Cardiac fibroblast (primary cell): ENCODE results near the gene SEPTIN7.
A peak's percentile ranks its signal among the peaks of the same experiment; 100 is the strongest.

Experiments
- DNase-seq, 2 donors: peaks; one replicate each; pipeline versions ENCODE4 v3.0.0 to v3.0.0-alpha.2; 2010; ENCODE audit warnings: low read depth in 2 of 2
- H3K4me3 ChIP-seq, 2 donors: replicated peaks in 1 of 2; 1 replicate in 1 of 2; 2 replicates in 1 of 2; pipeline ENCODE4 v1.5.1; 2011; ENCODE audit warnings: low read depth in 2 of 2, low read length in 2 of 2, mild to moderate bottlenecking in 2 of 2, moderate library complexity in 1 of 2
- CTCF ChIP-seq: IDR thresholded peaks from one replicate; pipeline ENCODE4 v1.5.1; 2011; ENCODE audit warnings: low read depth, mild to moderate bottlenecking, low read length, inconsistent platforms

The SEPTIN7 gene

GRCh38 chr7:35773994-35774393 is 26.9 kb upstream of the SEPTIN7 start:
- no peak for DNase-seq
- no peak overlapping the region for H3K4me3 ChIP-seq
- no peak for TF ChIP-seq CTCF

- H3K4me3 ChIP-seq: no peak overlapping the region
- DNase-seq: no peak
- TF ChIP-seq CTCF: no peak
Measured at GRCh38 chr7:35776686-35777085, 24.2 kb upstream of the SEPTIN7 start.

GRCh38 chr7:35777121-35777520 is 23.7 kb upstream of the SEPTIN7 start:
- H3K4me3 ChIP-seq: no peak overlapping the region
- no peak for DNase-seq
- TF ChIP-seq CTCF: no peak

DNA sequence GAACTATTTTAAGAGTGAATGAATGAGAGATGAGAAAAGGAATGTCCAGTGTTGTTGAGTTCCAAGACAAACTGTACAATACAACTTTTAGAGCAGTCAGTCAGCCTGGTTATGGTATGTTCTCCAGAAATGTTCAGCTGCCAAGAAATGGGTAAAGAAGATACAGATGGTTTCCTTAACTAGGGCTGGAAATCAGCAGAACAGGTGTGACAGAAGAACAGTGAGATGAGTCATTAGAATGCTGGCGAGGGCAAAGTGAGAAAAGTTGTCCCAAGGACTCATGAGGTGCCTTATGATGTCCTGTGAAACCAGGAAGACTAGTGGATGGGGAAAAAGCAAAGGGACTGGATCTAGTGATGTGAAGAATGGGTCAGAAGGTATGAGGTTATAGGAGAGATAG is 20.8 kb upstream of the SEPTIN7 start:
- H3K4me3 ChIP-seq: no peak overlapping the region
- no peak for DNase-seq
- no peak for TF ChIP-seq CTCF

DNA sequence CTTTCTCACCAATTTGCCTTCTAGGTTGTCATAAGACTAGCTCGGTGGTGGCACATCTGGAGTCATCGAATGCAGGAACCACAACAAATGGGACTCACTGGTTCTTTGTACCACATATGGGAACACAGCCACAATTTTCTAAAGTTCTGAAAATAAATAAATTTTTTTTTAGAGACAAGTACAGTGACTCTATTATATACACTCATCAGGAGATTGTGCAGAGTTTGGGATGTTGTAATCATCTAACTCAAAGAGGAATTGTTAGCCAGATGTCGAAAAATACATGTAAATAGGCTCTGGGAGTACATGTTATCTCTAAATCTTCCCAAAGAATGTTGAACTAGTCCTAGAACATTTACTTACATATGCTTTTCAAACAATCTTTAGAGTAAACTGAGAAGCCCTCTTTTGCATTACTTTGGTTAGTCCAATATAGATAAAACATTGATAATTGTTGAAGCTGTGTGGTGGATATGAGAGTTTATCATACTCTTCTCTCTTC is 19.6 kb upstream of the SEPTIN7 start:
- H3K4me3 ChIP-seq: no peak overlapping the region
- no peak for TF ChIP-seq CTCF
- peak; percentile 51 to 83 for DNase-seq

DNA sequence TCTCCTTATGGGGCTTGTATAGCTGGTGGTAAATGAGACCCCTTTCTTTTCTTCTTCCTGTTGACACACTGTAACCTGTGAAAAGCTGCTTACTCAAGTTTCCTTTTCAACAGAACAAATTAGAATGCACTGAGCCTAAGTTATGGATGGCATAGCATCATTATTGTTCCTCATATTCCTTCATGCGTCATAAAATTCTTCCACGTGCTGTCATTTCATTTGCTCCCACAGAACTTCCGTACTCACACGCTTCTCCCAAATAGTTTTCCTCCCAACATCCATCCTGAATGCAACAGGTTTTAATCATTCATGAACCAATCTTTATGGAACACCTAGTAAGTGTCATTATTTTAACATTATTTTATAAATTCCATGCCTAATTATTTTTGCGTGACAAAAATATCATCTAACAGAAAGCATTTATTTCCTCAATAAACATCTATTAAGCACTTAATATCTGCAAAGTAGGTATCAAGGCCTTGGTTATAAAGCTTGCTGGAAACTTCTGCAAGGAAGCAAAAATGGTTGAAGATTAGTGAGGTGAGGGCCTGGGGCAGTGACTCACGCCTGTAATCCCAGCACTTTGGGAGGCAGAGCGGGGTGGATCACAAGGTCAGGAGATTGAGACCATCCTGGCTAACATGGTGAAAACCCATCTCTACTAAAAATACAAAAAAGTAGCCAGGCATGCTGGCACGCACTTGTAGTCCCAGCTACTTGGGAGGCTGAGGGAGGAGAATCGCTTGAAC is 18.9 kb upstream of the SEPTIN7 start:
- TF ChIP-seq CTCF: no peak

DNA sequence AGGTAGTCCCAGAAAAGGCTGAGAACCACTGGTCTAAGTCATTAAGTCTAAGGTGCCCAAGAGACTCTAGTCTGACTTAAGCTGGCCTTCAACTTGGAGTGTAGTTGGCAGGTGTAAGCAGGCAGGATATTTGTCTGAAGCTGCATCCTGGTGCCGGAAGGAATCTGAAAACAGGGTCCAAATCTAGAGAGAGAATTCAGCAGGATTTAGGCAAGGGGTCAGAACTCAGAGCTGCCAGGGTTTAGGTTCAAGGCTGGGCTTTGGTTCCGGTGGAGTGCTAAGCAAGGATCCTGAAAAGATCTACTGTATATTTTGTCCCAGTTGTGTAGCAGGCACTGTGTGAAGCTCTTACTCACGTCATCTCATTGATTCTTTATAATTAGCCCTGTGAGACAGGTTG is 16.5 kb upstream of the SEPTIN7 start:
- no peak for TF ChIP-seq CTCF
- no peak for DNase-seq
- H3K4me3 ChIP-seq: no peak overlapping the region

More for the DNA sequence above, 18.9 kb upstream of the SEPTIN7 start:
- no peak overlapping the region for H3K4me3 ChIP-seq
- no peak for DNase-seq
